HepG2 (cell line): Measurements from ENCODE around the gene TEKT1. TPM values are rescaled to one million over a fixed set of nuclear protein-coding genes. Genes with fewer than 3 reads are reported as not detected.

Source experiments
- ATAC-seq: fragments of 200-7000 bp; cut with Tn5 transposase; 3 replicates; pipeline ENCODE4 v1.9.1; 2020; ENCODE audit warnings: mild to moderate bottlenecking, moderate library complexity
- BruUV-seq: library from RNA; stranded (reverse); fragments of 400-500 nt; replicated peaks from 2 replicates; lab custom pipeline; 2021; lab: Mats Ljungman, UMichigan
- CTCF ChIA-PET: fragments of 300-600 bp; formaldehyde crosslinking; extraction: SDS; loops from one replicate; lab custom pipeline; 2021; ENCODE audit warnings: low total read pairs, inconsistent platforms, low intra/inter-chr PET ratio; lab: Yijun Ruan, JAX
- POLR2A ChIA-PET: fragments of 350-600 bp; sonication (Branson Sonifier 250); formaldehyde crosslinking; loops from one replicate; lab custom pipeline; 2020; ENCODE audit warnings: antibody characterized with exemption, inconsistent platforms; lab: Yijun Ruan, JAX
- DNase-seq: peaks from one replicate; pipeline ENCODE4 v3.0.0-alpha.2; 2015; ENCODE audit warnings: low spot score
- FAIRE-seq: peaks from 3 replicates; lab custom pipeline; 2011; peaks lifted over from hg19 to GRCh38; lab: Jason Lieb, UNC
- H2AFZ ChIP-seq: one replicate; pipeline ENCODE4 v1.6.1; 2011; ENCODE audit warnings: low read length, inconsistent platforms
- H3K27ac ChIP-seq: fragments of 300-600 bp; 3 replicates; pipeline ENCODE4 v1.8.0; 2011; ENCODE audit warnings: mixed run types, mild to moderate bottlenecking, mixed read lengths, low read length, inconsistent platforms; ENCODE audit not compliant: insufficient read depth; ENCODE audit errors: extremely low read length
- H3K27me3 ChIP-seq, 2 experiments: fragments of 200-600 bp in 1 of 2; 2 replicates in 1 of 2; 3 replicates in 1 of 2; pipeline versions ENCODE4 v1.6.0 to v1.8.0; 2011; ENCODE audit warnings: low read length in 2 of 2, mild to moderate bottlenecking in 2 of 2, moderate library complexity in 2 of 2, inconsistent platforms in 1 of 2; ENCODE audit not compliant: insufficient read depth in 2 of 2, control insufficient read depth in 1 of 2
- H3K36me3 ChIP-seq, 2 experiments: fragments of 200-600 bp in 1 of 2; replicated peaks in 1 of 2; 2 replicates in 1 of 2; 3 replicates in 1 of 2; pipeline versions ENCODE4 v1.5.1 to v1.8.0; 2011; ENCODE audit warnings: low read length in 2 of 2, inconsistent platforms in 1 of 2; ENCODE audit not compliant: insufficient read depth in 2 of 2, control insufficient read depth in 1 of 2
- H3K4me1 ChIP-seq: 2 replicates; pipeline ENCODE4 v1.5.1; 2012; ENCODE audit warnings: low read length, inconsistent platforms; ENCODE audit not compliant: insufficient read depth
- H3K4me2 ChIP-seq: 2 replicates; pipeline ENCODE4 v1.6.0; 2011; ENCODE audit warnings: low read depth, low read length, inconsistent platforms
- H3K4me3 ChIP-seq, 3 experiments: fragments of 200-600 bp in 1 of 3; sonication (generic), shearing (Covaris generic) in 1 of 3; replicated peaks in 1 of 3; 2 replicates each; pipeline ENCODE4 v1.5.1; 2011 to 2016; ENCODE audit warnings: low read length in 3 of 3, inconsistent platforms in 2 of 3, low read depth in 2 of 3, mild to moderate bottlenecking in 2 of 3, control low read depth in 1 of 3, mixed read lengths in 1 of 3; ENCODE audit not compliant: insufficient read depth in 1 of 3
- H3K79me2 ChIP-seq: one replicate; pipeline ENCODE4 v1.6.1; 2011; ENCODE audit warnings: low read length, inconsistent platforms; ENCODE audit not compliant: insufficient read depth
- H3K9ac ChIP-seq: 2 replicates; pipeline ENCODE4 v1.6.0; 2011; ENCODE audit warnings: mild to moderate bottlenecking, low read depth, low read length, inconsistent platforms; ENCODE audit not compliant: insufficient read depth
- H3K9me3 ChIP-seq: 2 replicates; pipeline ENCODE4 v1.5.1; 2012; ENCODE audit warnings: mild to moderate bottlenecking, low read length
- H4K20me1 ChIP-seq: 2 replicates; pipeline ENCODE4 v1.6.0; 2011; ENCODE audit warnings: inconsistent platforms, mild to moderate bottlenecking, low read length, moderate library complexity; ENCODE audit not compliant: insufficient read depth
- CENPX ChIP-seq: sonication (generic); formaldehyde crosslinking; IDR thresholded peaks from 2 replicates; pipeline ENCODE4 v1.9.0; 2021; ENCODE audit warnings: mild to moderate bottlenecking, missing genetic modification reagents, moderate library complexity
- ESRRA ChIP-seq: sonication (generic); formaldehyde crosslinking; IDR thresholded peaks from 2 replicates; pipeline ENCODE4 v1.5.1; 2020; ENCODE audit warnings: mild to moderate bottlenecking, low read depth, missing genetic modification reagents
- HNRNPL ChIP-seq: fragments of 200-400 bp; formaldehyde crosslinking; IDR thresholded peaks from 2 replicates; pipeline ENCODE4 v1.6.1; 2017; ENCODE audit warnings: mild to moderate bottlenecking, low read depth, low read length
- MIXL1 ChIP-seq: IDR thresholded peaks from 2 replicates; pipeline ENCODE4 v1.6.1; 2016
- NFIC ChIP-seq: IDR thresholded peaks from 2 replicates; pipeline ENCODE4 v1.6.1; 2012; ENCODE audit warnings: mild to moderate bottlenecking, low read length, inconsistent platforms
- NFKB2 ChIP-seq: sonication (generic); formaldehyde crosslinking; IDR thresholded peaks from 2 replicates; pipeline ENCODE4 v1.4.0; 2020; ENCODE audit warnings: missing genetic modification reagents, borderline replicate concordance
- POGZ ChIP-seq: sonication (generic); formaldehyde crosslinking; IDR thresholded peaks from 2 replicates; pipeline ENCODE4 v1.4.0; 2020; ENCODE audit warnings: mild to moderate bottlenecking, missing genetic modification reagents
- POLR2AphosphoS2 ChIP-seq: IDR thresholded peaks from 2 replicates; pipeline ENCODE4 v1.6.1; 2011; ENCODE audit warnings: low read depth, low read length, improper control_type of control experiment
- RFXANK ChIP-seq: IDR thresholded peaks from 2 replicates; pipeline ENCODE4 v1.6.1; 2016
- SMAD1 ChIP-seq: sonication (generic); formaldehyde crosslinking; IDR thresholded peaks from 2 replicates; pipeline ENCODE4 v1.4.0; 2020; ENCODE audit warnings: missing genetic modification reagents, low read depth, mild to moderate bottlenecking, borderline replicate concordance
- TGIF2 ChIP-seq: IDR thresholded peaks from 2 replicates; pipeline ENCODE4 v1.6.1; 2016; ENCODE audit warnings: control low read depth, missing compliant biosample characterization
- ZBTB33 ChIP-seq: sonication (generic); formaldehyde crosslinking; IDR thresholded peaks from 2 replicates; pipeline ENCODE4 v1.4.0; 2020; ENCODE audit warnings: missing genetic modification reagents
- ZFX ChIP-seq: sonication (generic); formaldehyde crosslinking; IDR thresholded peaks from 2 replicates; pipeline ENCODE4 v1.4.0; 2020; ENCODE audit warnings: mild to moderate bottlenecking, low read depth, missing genetic modification reagents, moderate library complexity
- ZNF263 ChIP-seq: sonication (generic); formaldehyde crosslinking; IDR thresholded peaks from 2 replicates; pipeline ENCODE4 v1.4.0; 2020; ENCODE audit warnings: missing genetic modification reagents
- ZNF3 ChIP-seq: IDR thresholded peaks from 2 replicates; pipeline ENCODE4 v1.7.0; 2017; ENCODE audit warnings: inconsistent platforms
- WGBS: methylation state at CpG from one replicate; pipeline ENCODE4 v1.1.6; 2017; ENCODE audit warnings: low lambda C conversion rate; 5-methylcytosine and 5-hydroxymethylcytosine counted together
- in situ Hi-C: cut with HindIII; loops from 2 replicates; pipeline ENCODE4 v1.10.0; 2017; ENCODE audit warnings: low pct_unique_long_range_greater_than_20kb; ENCODE audit not compliant: extremely low pct_ligation_motif_present
- intact Hi-C: fragments of 100-400 bp; cut with micrococcal nuclease; formaldehyde crosslinking; loops from one replicate; pipeline ENCODE4 v1.10.0; 2022; ENCODE audit not compliant: unreplicated experiment
- polyA plus RNA-seq, 8 experiments: library from polyadenylated mRNA; depleted of rRNA in 3 of 8; stranded (reverse) in 7 of 8; unstranded in 1 of 8; fragments of >200 nt; fragmentation: Illumina TruSeq in 4 of 8; extraction: Trizol in 4 of 8; gene quantifications; 2 replicates each; pipeline versions ENCODE4 v1.2.1 to v1.2.3, GENCODE V29; 2011 to 2016; ENCODE audit warnings: low read depth in 4 of 8, missing spikeins in 1 of 8, mixed read lengths in 1 of 8; ENCODE audit not compliant: insufficient read depth in 1 of 8
- total RNA-seq, 5 experiments: library from RNA; depleted of rRNA; stranded (reverse); fragments of >200 nt; fragmentation: Illumina TruSeq; extraction: Trizol; gene quantifications; 2 replicates each; pipeline ENCODE4 v1.2.3, GENCODE V29; 2016; ENCODE audit warnings: low read depth in 1 of 5
- TF ChIP-seq, protein P1 (sequence below): IDR thresholded peaks from 2 replicates; pipeline ENCODE4 v1.6.1; 2016; ENCODE audit warnings: control low read depth

The TEKT1 gene
- total and polyA plus RNA-seq, 2 of the 13 experiments (the other 11 are each of a cell fraction or from before 2014, with no cell fraction given): not detected

DNA sequence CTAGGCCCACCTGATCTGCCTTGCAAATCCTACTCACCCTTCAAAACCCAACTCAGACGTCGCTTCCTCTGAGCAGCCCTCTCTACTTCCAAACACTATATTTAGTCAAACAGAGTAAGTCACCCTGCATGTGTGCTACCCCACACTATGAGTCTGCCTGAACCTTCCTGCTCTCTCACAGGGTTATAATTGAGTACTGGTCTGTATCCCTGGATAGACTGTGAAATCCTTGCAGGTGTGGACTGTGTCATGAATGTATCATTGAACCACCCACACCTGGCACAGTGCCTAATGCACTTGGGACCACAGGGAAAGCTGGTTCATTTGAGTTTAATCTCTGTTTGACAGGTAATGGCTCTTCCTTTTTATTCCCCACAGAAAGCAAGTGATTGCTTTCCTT is 52.1 kb downstream of the TEKT1 start:
- Histone ChIP-seq H3K9ac (no peak overlapping the region), H3K9me3 (no peaks in the 10 kb centered on the region), H3K27ac (no peak overlapping the region), H2AFZ (no peak overlapping the region), H3K79me2 (no peaks in the 10 kb centered on the region), H4K20me1 (no peaks in the 10 kb centered on the region), H3K4me2 (no peak overlapping the region; the same call in 1 of the 2 replicates), H3K4me1 (peaks cover 16% of the 10 kb centered on the region), H3K4me3 (no peak overlapping the region), H3K27me3 (peaks cover 0 to 9% of the 10 kb centered on the region in 2 experiments; a peak in 1 of 5 replicates), H3K36me3 (no peaks in the 10 kb centered on the region)
- intact Hi-C loops: no loop called here
- TF ChIP-seq ZNF263 (no peak), ZNF3 (CRISPR knock-in tag) (no peak), RFXANK (CRISPR knock-in tag) (no peak), ZBTB33 (CRISPR knock-in tag) (no peak), CENPX (CRISPR knock-in tag) (no peak), POLR2AphosphoS2 (no peak), SMAD1 (CRISPR knock-in tag) (no peak), NFIC (no peak), TGIF2 (no peak), NFKB2 (CRISPR knock-in tag) (no peak), MIXL1 (CRISPR knock-in tag) (no peak), ZFX (CRISPR knock-in tag) (no peak), POGZ (no peak), ESRRA (CRISPR knock-in tag) (no peak), HNRNPL (no peak)
- TF ChIP-seq, protein P1, sequence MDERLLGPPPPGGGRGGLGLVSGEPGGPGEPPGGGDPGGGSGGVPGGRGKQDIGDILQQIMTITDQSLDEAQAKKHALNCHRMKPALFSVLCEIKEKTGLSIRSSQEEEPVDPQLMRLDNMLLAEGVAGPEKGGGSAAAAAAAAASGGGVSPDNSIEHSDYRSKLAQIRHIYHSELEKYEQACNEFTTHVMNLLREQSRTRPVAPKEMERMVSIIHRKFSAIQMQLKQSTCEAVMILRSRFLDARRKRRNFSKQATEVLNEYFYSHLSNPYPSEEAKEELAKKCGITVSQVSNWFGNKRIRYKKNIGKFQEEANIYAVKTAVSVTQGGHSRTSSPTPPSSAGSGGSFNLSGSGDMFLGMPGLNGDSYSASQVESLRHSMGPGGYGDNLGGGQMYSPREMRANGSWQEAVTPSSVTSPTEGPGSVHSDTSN (CRISPR knock-in tag): no peak
- FAIRE-seq: no peak
- in situ Hi-C loops: no loop called here
- BruUV-seq: no TSS peak
- no peak for DNase-seq
- peak; percentile 46 for ATAC-seq
- WGBS: 71% methylated on average over 2 of the region's 2 CpGs
- ChIA-PET CTCF (no interaction called here), POLR2A (no interaction called here)
